ENCODE measurements around the gene IGFBP6.

IGFBP6 gene

GRCh38 chr12:53120685-53121525 lies 23.4 kb downstream of the IGFBP6 start:
- DNase-seq (ENCODE audit: low read depth in 2 of 2) = no peak

- DNase-seq (ENCODE audit: low read depth in 2 of 2) = no peak
Measured at GRCh38 chr12:53122961-53123468, 25.5 kb downstream of the IGFBP6 start.

GRCh38 chr12:53123578-53124351 lies 26.3 kb downstream of the IGFBP6 start:
- no peak for DNase-seq (ENCODE audit: low read depth in 2 of 2)

- DNase-seq (ENCODE audit: low read depth in 2 of 2) = no peak
Measured at GRCh38 chr12:53124352-53124723, 26.9 kb downstream of the IGFBP6 start.

- no peak for DNase-seq (ENCODE audit: low read depth in 2 of 2)
Measured at GRCh38 chr12:53127169-53127568, 29.7 kb downstream of the IGFBP6 start.

- no peak for DNase-seq (ENCODE audit: low read depth in 2 of 2)
Measured at GRCh38 chr12:53128780-53129569, 31.5 kb downstream of the IGFBP6 start.

GRCh38 chr12:53131844-53132243 lies 34.4 kb downstream of the IGFBP6 start:
- DNase-seq (ENCODE audit: low read depth in 2 of 2) = no peak

GRCh38 chr12:53133722-53134121 lies 36.3 kb downstream of the IGFBP6 start:
- DNase-seq (ENCODE audit: low read depth in 2 of 2) = no peak

- no peak for DNase-seq (ENCODE audit: low read depth in 2 of 2)
Measured at GRCh38 chr12:53143355-53143754, 45.9 kb downstream of the IGFBP6 start.

- no peak for DNase-seq (ENCODE audit: low read depth in 2 of 2)
Measured at GRCh38 chr12:53145383-53146260, 48.2 kb downstream of the IGFBP6 start.

- DNase-seq (ENCODE audit: low read depth in 2 of 2) = no peak
Measured at GRCh38 chr12:53147181-53147580, 49.7 kb downstream of the IGFBP6 start.

- DNase-seq (ENCODE audit: low read depth in 2 of 2) = no peak
Measured at GRCh38 chr12:53147653-53148052, 50.2 kb downstream of the IGFBP6 start.

GRCh38 chr12:53151039-53151438 lies 53.6 kb downstream of the IGFBP6 start:
- DNase-seq (ENCODE audit: low read depth in 2 of 2) = no peak

All from stimulated activated CD4-positive, alpha-beta T cell treated with anti-CD3 and anti-CD28 coated beads, Interleukin-1b, Interleukin-23, amount 100 ng/mL, for 1 hour (primary cell).